ENCODE results near the gene PMF1. TPM values are rescaled to one million over a fixed set of nuclear protein-coding genes. Genes with fewer than 3 reads are reported as not detected.
"Not testable (repeated sequence)": the region's sequence is repeated elsewhere in the genome, so short reads cannot be mapped to it uniquely, and the experiment has no call there.

The PMF1 gene
- total RNA-seq, 1 donor from 2014 or later, result 44.3 TPM

- no peak for ATAC-seq
Observed at GRCh38 chr1:156198831-156199349, 13.9 kb upstream of the PMF1 start.

- no peak for ATAC-seq
Observed at GRCh38 chr1:156200044-156200443, 12.8 kb upstream of the PMF1 start.

GRCh38 chr1:156203331-156203730 lies 9.5 kb upstream of the PMF1 start:
- ATAC-seq, result no peak

GRCh38 chr1:156204686-156205085 lies 8.1 kb upstream of the PMF1 start:
- no peak for ATAC-seq

- no peak for ATAC-seq
Observed at GRCh38 chr1:156211243-156211642, 1.6 kb upstream of the PMF1 start.

- ATAC-seq, result no peak
Observed at GRCh38 chr1:156212130-156212529, 677 bp upstream of the PMF1 start.

GRCh38 chr1:156213644-156213966 lies 798 bp downstream of the PMF1 start:
- no peak for ATAC-seq

GRCh38 chr1:156214024-156214748 lies 1.4 kb downstream of the PMF1 start:
- peak; percentile 67 for ATAC-seq

GRCh38 chr1:156216361-156217086 lies 3.7 kb downstream of the PMF1 start:
- ATAC-seq, result not testable (repeated sequence)

- peak; percentile 23 for ATAC-seq
Observed at GRCh38 chr1:156217871-156218270, 5.1 kb downstream of the PMF1 start.

- ATAC-seq, result no peak
Observed at GRCh38 chr1:156220226-156220625, 7.4 kb downstream of the PMF1 start.

GRCh38 chr1:156221986-156222692 lies 9.3 kb downstream of the PMF1 start:
- no peak for ATAC-seq

GRCh38 chr1:156225677-156226014 lies 12.8 kb downstream of the PMF1 start:
- ATAC-seq, result no peak

- no peak for ATAC-seq
Observed at GRCh38 chr1:156226116-156226538, 13.3 kb downstream of the PMF1 start.

GRCh38 chr1:156226782-156227181 lies 14.0 kb downstream of the PMF1 start:
- ATAC-seq, result no peak

- peak; percentile 29 for ATAC-seq
Observed at GRCh38 chr1:156228501-156228900, 15.7 kb downstream of the PMF1 start.

GRCh38 chr1:156229809-156230472 lies 17.1 kb downstream of the PMF1 start:
- ATAC-seq, result no peak

- ATAC-seq, result no peak
Observed at GRCh38 chr1:156230473-156230837, 17.6 kb downstream of the PMF1 start.

GRCh38 chr1:156232201-156232894 lies 19.5 kb downstream of the PMF1 start:
- peak; percentile 11 for ATAC-seq

GRCh38 chr1:156233426-156234127 lies 20.8 kb downstream of the PMF1 start:
- no peak for ATAC-seq

GRCh38 chr1:156236164-156236563 lies 23.4 kb downstream of the PMF1 start:
- ATAC-seq, result peak; percentile 48

- no peak for ATAC-seq
Observed at GRCh38 chr1:156238248-156238647, 25.4 kb downstream of the PMF1 start.

Measured in esophagus mucosa (tissue), 1 donor.